Suprapubic skin (tissue), 4 donors: ENCODE measurements around the gene TRMT11. TPM values are rescaled to one million over a fixed set of nuclear protein-coding genes. Genes with fewer than 3 reads are reported as not detected.
"Not testable (repeated sequence)": the region's sequence is repeated elsewhere in the genome, so short reads cannot be mapped to it uniquely, and the experiment has no call there.

Experiments
- DNase-seq, 2 donors: peaks; one replicate each; pipeline ENCODE4 v3.0.0-alpha.2; 2019; ENCODE audit warnings: low spot score in 2 of 2
- H3K27ac ChIP-seq: fragments of 200-600 bp; sonication (generic); one replicate; pipeline ENCODE4 v1.5.1; 2019
- H3K27me3 ChIP-seq: fragments of 200-600 bp; sonication (generic); one replicate; pipeline ENCODE4 v1.5.1; 2019
- H3K36me3 ChIP-seq: fragments of 200-600 bp; sonication (generic); one replicate; pipeline ENCODE4 v1.5.1; 2019
- H3K4me1 ChIP-seq: fragments of 200-600 bp; sonication (generic); one replicate; pipeline ENCODE4 v1.5.1; 2019
- H3K4me3 ChIP-seq: fragments of 200-600 bp; sonication (generic); one replicate; pipeline ENCODE4 v1.5.1; 2019; ENCODE audit warnings: mild to moderate bottlenecking
- H3K9me3 ChIP-seq: fragments of 200-600 bp; sonication (generic); one replicate; pipeline ENCODE4 v1.5.1; 2019
- EP300 ChIP-seq: sonication (generic); formaldehyde crosslinking; IDR thresholded peaks from one replicate; pipeline ENCODE4 v1.6.1; 2017; ENCODE audit warnings: antibody characterized with exemption
- POLR2A ChIP-seq, 2 donors: fragments of 450-650 bp; IDR thresholded peaks; one replicate each; pipeline ENCODE4 v1.6.1; 2017; ENCODE audit warnings: antibody characterized with exemption in 2 of 2, mild to moderate bottlenecking in 2 of 2, moderate library complexity in 2 of 2
- POLR2AphosphoS5 ChIP-seq, 3 donors: sonication (generic); formaldehyde crosslinking; IDR thresholded peaks; one replicate each; pipeline ENCODE4 v1.6.1; 2017; ENCODE audit warnings: antibody characterized with exemption in 3 of 3
- WGBS: methylation state at CpG from one replicate; pipeline ENCODE4 v1.1.5; 2018; 5-methylcytosine and 5-hydroxymethylcytosine counted together
- total RNA-seq, 4 donors: library from RNA; depleted of rRNA; stranded (reverse); fragments of >200 nt; gene quantifications; one replicate each; pipeline ENCODE4 v1.1.0, GENCODE V29; 2016
- TF ChIP-seq, protein P1 (sequence below), 2 donors: fragments of 200-600 bp in 1 of 2; fragments of 450-650 bp in 1 of 2; sonication (generic) in 1 of 2; IDR thresholded peaks; one replicate each; pipeline ENCODE4 v1.5.1; 2016 to 2019; ENCODE audit warnings: antibody characterized with exemption in 2 of 2, mild to moderate bottlenecking in 1 of 2, moderate library complexity in 1 of 2

Gene TRMT11
- total RNA-seq, 4 donors from 2014 or later, result 6.6 to 28.4 (median 11.1) TPM

- Histone ChIP-seq H3K9me3 (no peaks in the 10 kb centered on the region), H3K4me3 (no peak overlapping the region), H3K27me3 (no peaks in the 10 kb centered on the region), H3K36me3 (peaks cover 68% of the 10 kb centered on the region), H3K4me1 (no peaks in the 10 kb centered on the region), H3K27ac (no peak overlapping the region)
- TF ChIP-seq POLR2AphosphoS5 (IDR thresholded peaks at IDR 0.05) (no peak), POLR2A (IDR thresholded peaks at IDR 0.05) (no peak)
- 86% methylated on average over 2 of the region's 2 CpGs for WGBS
- DNase-seq, result no peak
Measured at GRCh38 chr6:126016591-126016990, 30.3 kb downstream of the TRMT11 start.

DNA sequence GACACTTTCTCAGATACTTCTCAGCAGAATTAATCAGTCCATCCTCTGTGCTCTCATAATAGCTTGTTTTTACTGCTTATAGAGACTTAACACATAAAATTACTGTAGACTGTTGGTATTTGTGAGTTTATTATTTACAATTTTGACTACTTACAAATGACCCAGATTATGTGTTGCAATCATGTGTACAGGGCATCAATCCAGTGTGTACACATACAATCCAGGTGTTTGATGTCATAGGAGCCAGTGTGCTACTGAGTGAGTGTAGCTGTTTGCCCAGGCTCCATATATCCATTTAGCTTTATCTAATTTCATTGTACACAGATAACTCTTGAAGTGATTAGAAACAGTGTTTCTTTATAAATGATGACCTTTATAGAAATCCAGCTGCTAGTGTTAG, 31.3 kb downstream of the TRMT11 start:
- H3K4me1 ChIP-seq, result no peaks in the 10 kb centered on the region
- H3K27ac ChIP-seq, result no peak overlapping the region
- H3K27me3 ChIP-seq, result no peaks in the 10 kb centered on the region
- no peak for DNase-seq
- peaks cover 67% of the 10 kb centered on the region for H3K36me3 ChIP-seq
- no peaks in the 10 kb centered on the region for H3K9me3 ChIP-seq
- TF ChIP-seq POLR2AphosphoS5 (IDR thresholded peaks at IDR 0.05) (no peak), POLR2A (IDR thresholded peaks at IDR 0.05) (no peak), EP300 (no peak)
- TF ChIP-seq, protein P1, sequence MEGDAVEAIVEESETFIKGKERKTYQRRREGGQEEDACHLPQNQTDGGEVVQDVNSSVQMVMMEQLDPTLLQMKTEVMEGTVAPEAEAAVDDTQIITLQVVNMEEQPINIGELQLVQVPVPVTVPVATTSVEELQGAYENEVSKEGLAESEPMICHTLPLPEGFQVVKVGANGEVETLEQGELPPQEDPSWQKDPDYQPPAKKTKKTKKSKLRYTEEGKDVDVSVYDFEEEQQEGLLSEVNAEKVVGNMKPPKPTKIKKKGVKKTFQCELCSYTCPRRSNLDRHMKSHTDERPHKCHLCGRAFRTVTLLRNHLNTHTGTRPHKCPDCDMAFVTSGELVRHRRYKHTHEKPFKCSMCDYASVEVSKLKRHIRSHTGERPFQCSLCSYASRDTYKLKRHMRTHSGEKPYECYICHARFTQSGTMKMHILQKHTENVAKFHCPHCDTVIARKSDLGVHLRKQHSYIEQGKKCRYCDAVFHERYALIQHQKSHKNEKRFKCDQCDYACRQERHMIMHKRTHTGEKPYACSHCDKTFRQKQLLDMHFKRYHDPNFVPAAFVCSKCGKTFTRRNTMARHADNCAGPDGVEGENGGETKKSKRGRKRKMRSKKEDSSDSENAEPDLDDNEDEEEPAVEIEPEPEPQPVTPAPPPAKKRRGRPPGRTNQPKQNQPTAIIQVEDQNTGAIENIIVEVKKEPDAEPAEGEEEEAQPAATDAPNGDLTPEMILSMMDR (IDR thresholded peaks at IDR 0.05), result no peak
- H3K4me3 ChIP-seq, result no peak overlapping the region

DNA sequence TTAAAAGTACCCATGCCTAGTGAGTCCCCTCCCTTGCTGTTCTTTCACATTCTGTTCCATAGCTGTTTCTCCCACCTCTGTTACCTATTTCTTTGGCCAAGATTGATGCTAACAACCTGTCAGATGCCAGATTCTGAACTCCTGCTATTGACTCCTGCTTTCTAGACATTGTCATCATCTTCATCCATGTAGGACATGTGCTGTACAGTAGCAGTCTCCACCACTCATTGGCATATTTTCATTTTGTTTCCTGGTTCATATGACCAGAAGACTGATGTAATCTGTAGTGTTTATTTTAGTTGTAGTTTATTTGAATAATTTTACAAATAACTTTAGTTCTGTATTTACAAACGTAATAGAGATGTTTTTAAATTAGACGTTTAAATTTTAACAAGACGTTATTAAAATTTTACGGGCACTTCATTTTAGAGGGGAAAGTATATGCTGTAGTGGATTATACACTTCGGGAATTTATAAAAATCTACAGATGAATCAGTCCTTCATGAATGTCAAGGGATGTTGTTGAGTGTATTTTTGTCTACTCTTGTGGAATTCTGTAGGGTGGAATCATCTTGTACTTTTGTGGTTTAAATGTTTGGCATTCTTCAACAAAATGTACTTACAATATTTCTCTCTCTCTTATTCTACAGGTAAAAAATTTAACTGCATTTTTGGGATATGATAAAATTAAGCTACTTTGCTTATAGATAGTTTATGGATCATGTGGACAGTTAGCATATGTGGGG, 34.1 kb downstream of the TRMT11 start:
- TF ChIP-seq POLR2A (IDR thresholded peaks at IDR 0.05), result no peak
- TF ChIP-seq, protein P1 (IDR thresholded peaks at IDR 0.05), result no peak
- no peak for TF ChIP-seq POLR2AphosphoS5 (IDR thresholded peaks at IDR 0.05)
- no peaks in the 10 kb centered on the region for H3K4me1 ChIP-seq
- no peak overlapping the region for H3K27ac ChIP-seq
- DNase-seq, result no peak
- H3K36me3 ChIP-seq, result peaks cover 60% of the 10 kb centered on the region
- H3K4me3 ChIP-seq, result no peak overlapping the region
- 98% methylated on average over 5 of the region's 5 CpGs for WGBS
- no peaks in the 10 kb centered on the region for H3K9me3 ChIP-seq
- no peaks in the 10 kb centered on the region for H3K27me3 ChIP-seq

- WGBS, result 91% methylated on average over 3 of the region's 3 CpGs
Measured at GRCh38 chr6:126023474-126023873, 37.1 kb downstream of the TRMT11 start.

DNA sequence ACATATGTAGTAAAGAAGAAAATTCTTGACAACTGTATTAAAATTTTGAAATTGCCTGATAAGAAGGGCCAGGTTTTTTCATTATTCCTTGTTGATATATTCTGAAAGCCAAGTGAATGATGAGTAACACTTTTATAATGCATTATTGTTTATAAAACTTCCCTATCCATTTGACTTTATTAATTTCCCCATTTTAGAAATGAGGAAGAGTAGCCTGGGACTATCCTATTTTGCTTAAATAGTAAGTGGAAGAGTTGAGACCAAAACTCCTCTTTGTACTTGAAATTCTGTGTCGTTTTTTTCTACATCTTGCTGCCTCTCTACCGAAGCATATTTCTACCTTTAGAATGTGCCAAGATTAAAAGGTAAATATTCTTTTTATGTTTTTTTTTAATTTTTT, 39.7 kb downstream of the TRMT11 start:
- H3K9me3 ChIP-seq, result no peaks in the 10 kb centered on the region
- no peaks in the 10 kb centered on the region for H3K27me3 ChIP-seq
- no peak overlapping the region for H3K4me3 ChIP-seq
- no peak overlapping the region for H3K27ac ChIP-seq
- no peaks in the 10 kb centered on the region for H3K4me1 ChIP-seq
- TF ChIP-seq EP300 (no peak), POLR2A (IDR thresholded peaks at IDR 0.05) (no peak), POLR2AphosphoS5 (IDR thresholded peaks at IDR 0.05) (no peak)
- TF ChIP-seq, protein P1 (IDR thresholded peaks at IDR 0.05), result no peak
- H3K36me3 ChIP-seq, result peaks cover 35% of the 10 kb centered on the region
- no peak for DNase-seq
- WGBS, result 95% methylated on average over 2 of the region's 2 CpGs

More at GRCh38 chr6:126023474-126023873, 37.1 kb downstream of the TRMT11 start:
- not testable (repeated sequence) for H3K27ac ChIP-seq, H3K4me3 ChIP-seq, H3K4me1 ChIP-seq, H3K9me3 ChIP-seq, H3K27me3 ChIP-seq, DNase-seq
- H3K36me3 ChIP-seq, result peaks cover 53% of the 10 kb centered on the region

DNA sequence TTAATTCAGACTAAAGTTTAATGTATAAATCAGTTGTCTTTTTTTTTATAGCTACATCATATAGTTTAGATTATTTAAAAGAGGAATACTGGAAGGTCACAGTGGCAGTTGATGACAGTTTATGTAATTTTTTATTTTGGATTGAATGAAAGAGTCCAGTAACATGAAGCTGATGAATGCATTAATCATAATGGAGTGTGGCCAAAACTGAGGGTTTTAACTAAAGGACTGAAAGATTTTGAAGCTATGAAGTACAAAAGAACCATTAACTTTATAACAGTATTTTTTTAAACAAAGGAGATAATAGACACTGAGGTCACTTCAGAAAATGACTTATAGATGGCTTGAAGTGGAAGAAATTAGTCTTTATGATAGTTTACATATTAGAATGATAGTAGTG, 41.3 kb downstream of the TRMT11 start:
- no peaks in the 10 kb centered on the region for H3K27me3 ChIP-seq
- peaks cover 20% of the 10 kb centered on the region for H3K36me3 ChIP-seq
- no peak for DNase-seq
- no peaks in the 10 kb centered on the region for H3K9me3 ChIP-seq
- H3K27ac ChIP-seq, result no peak overlapping the region
- H3K4me1 ChIP-seq, result no peaks in the 10 kb centered on the region
- H3K4me3 ChIP-seq, result no peak overlapping the region
- TF ChIP-seq POLR2A (IDR thresholded peaks at IDR 0.05) (no peak), POLR2AphosphoS5 (IDR thresholded peaks at IDR 0.05) (no peak), EP300 (no peak)
- TF ChIP-seq, protein P1 (IDR thresholded peaks at IDR 0.05), result no peak
